Measurements from ENCODE around the gene DENND1B.
"Not testable (repeated sequence)": the region's sequence is repeated elsewhere in the genome, so short reads cannot be mapped to it uniquely, and the experiment has no call there.

The DENND1B gene

DNA sequence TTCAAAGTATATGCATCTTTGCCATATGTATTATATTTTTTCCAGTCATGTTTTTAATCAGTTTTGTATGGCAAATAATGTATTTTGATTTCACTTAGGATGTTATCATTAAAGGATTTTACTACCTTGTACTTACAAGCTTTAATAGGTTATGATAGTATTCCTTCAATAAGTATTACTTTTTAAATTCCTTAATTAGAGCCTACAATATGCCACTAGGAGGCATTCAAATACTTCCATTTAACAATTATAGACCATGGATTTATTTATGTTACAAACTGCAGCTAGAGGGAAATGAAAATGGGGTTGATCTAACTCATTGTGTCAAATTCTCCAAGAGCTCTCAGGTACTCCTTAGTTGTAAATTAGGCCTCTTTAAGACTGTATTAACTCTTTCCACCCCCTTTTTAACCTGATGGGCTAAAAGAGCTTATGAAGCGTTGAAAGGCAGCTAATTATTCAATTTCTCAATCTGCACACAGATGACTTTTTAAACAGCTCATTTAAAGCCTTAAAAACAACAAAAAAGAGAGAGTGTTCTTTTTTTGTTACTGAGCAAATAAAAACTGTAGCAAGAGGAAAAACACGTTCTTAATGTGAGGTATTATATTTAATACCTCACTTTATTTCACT is 156.2 kb downstream of the DENND1B start:
- DNase-seq = no peak

DNA sequence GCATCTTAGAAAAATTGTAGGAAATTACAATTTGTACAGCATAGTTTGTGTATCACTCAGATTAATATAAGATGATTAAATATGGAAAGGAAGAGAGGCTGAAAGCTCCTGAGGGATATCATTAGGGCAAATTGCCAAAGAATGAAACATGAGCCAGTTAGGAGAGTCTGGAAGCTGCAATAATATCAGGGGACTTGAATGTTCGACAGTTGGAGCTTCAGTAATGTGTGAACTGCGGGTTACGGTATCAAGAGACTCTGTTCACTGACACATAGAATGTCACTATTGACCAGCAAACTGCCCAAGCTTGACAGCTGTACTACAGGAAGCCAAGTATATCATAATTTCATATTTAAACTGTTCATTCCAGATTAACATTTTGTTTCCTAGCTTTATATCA is 157.2 kb downstream of the DENND1B start:
- DNase-seq = no peak

- no peak for DNase-seq
Measured at GRCh38 chr1:197615693-197616011, 159.6 kb downstream of the DENND1B start.

DNA sequence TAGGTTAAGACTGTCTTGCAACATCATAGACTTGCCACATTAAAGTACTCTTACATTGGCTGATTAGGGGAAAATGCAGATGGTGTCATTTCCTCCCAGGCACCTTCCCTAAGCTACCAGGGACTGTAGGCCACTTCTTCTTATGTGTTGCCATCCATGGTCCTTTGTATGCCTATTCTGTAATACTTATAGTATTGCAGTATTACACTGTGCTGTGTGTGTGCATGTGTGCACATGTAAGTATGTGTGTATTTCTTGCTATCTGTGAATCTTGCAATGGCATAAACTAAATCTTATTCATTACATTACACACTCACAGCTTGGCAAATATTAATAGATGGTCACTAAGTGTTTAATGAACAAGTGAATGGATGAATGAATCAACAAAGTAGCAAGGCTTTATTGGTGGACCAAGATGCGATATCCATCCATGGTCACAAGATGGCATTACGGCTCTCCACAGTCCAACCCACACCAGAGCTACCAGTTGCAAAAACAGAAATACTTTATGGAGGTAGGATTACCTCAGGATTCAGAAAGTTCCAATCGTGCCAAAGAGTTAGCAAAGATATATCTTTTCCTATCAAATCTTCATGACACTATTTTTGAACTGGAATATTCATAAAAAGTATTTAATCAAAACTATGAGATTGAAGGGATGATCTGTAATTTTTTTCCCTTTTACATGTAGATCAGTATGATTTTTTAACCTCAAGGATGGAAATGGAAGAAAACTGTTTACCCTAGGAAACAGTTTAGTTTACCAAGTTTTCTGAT is 160.2 kb downstream of the DENND1B start:
- no peak for DNase-seq

GRCh38 chr1:197606168-197606845 is 169.0 kb downstream of the DENND1B start:
- no peak for DNase-seq

- no peak for DNase-seq
Measured at GRCh38 chr1:197604302-197604701, 171.0 kb downstream of the DENND1B start.

DNA sequence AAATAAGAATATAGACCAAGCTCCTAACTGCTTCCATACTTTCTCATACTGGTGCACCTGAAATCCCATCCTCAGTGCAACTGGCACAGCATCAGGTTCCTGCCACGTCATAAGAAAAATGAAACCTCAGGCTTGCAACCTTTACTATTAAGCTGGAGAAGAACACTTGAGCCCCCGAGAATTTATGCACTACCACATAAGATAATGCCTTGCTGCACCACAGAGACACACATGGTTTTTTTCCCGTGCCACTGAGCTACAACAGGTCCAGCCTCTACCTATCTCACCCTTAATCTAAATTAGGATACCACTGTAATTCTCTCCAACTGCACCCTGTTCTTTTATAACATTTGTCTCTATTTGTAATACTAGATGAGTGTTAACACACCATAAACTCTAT is 174.5 kb downstream of the DENND1B start:
- DNase-seq = no peak

GRCh38 chr1:197599789-197600188 is 175.5 kb downstream of the DENND1B start:
- DNase-seq = no peak

DNA sequence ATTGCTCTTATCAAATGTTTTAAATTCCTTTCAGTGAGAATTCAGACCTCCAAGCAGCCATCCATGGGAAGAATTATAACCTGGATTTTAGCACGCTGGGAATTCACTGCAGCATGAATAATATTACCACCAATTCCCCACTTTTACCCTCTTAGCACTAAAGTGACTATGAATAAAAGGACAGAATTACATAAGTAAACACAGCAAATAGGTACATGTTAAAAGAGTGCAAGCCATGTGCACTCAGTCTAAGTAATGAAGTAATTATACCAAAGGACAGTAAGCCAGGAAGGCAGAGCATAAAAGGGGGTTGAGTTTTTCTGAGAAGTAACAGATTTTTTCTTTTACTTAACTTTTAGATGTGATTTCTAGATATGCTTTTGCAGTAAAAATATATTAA is 176.3 kb downstream of the DENND1B start:
- no peak for DNase-seq

GRCh38 chr1:197595304-197595904 is 179.9 kb downstream of the DENND1B start:
- DNase-seq = no peak

- DNase-seq = no peak
Measured at GRCh38 chr1:197590687-197591086, 184.6 kb downstream of the DENND1B start.

GRCh38 chr1:197585809-197586208 is 189.5 kb downstream of the DENND1B start:
- DNase-seq = no peak

DNA sequence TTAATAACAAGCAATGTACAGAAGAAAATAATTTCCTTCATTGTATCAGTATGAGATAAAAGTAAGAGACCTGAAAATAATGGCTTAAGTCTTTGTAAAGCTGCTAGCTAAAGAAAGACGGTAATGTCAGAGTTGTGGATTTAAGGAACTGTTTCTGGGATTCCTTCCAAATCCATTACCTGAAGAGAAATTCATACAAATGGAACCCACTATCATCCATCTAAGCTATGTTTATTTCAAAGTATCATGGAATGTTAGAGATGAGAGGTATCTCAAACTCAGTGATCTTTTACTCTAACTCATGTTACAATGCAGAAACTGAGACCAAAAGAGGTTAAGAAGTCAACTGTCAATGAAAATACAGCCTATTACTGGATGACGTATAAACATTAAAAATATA is 197.7 kb downstream of the DENND1B start:
- no peak for DNase-seq

- not testable (repeated sequence) for DNase-seq
Measured at GRCh38 chr1:197575531-197575930, 199.7 kb downstream of the DENND1B start.

- DNase-seq = no peak
Measured at GRCh38 chr1:197572169-197572568, 203.1 kb downstream of the DENND1B start.

DNA sequence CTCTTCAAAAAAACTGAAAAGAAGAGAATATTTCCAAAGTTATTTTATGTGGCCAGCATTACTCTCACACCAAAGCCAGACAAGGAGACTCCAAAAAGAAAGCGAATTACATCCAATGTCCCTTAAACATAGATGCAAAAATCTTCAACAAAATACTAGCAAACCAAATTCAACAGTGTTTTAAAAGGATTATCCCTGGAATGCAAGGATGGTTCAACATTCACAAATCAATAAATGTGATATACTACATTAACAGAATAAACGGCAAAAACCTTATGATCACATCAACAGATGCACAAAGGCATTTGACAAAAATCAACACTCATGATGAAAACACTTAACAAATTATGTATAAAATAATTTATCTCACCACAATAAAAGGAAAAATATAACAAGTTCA is 207.8 kb downstream of the DENND1B start:
- no peak for DNase-seq

- DNase-seq = no peak
Measured at GRCh38 chr1:197561041-197561440, 214.2 kb downstream of the DENND1B start.

DNA sequence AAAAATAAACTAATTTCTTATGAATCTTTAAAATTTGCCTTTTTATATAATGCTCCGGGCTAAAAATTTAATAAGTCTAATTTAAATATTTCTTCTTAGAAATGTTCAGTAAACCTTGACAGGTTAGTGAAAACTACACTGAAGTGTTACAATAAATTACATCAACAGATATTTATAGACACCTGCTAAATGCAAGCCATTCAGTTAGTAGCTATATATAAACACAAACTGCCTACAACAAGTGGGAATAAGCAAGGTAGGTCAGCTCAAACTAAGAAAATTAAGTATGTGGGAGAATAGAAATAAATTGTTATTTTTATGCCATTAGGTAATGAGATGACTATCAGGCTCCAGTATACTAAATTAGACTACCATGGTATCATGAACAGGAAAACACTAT is 215.6 kb downstream of the DENND1B start:
- no peak for DNase-seq

DNA sequence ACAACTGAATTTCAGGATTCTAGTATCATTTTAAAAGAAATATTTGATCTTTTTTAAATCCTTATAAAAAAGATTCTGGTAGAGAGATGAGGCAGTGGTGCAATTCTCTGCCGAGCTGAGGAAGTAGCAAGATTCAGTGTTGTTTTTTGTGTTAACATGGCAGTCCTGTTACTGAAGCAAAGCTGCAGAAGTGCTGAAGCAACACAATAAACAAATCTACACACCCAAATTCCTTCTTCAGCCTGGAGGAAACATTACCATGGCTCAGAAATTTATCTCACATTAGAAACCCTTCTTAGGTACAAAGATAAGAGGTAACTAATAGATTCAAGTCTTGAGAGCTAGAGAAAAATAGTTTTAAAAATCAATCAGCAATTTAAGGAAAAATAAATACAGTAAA is 216.0 kb downstream of the DENND1B start:
- DNase-seq = no peak

DNA sequence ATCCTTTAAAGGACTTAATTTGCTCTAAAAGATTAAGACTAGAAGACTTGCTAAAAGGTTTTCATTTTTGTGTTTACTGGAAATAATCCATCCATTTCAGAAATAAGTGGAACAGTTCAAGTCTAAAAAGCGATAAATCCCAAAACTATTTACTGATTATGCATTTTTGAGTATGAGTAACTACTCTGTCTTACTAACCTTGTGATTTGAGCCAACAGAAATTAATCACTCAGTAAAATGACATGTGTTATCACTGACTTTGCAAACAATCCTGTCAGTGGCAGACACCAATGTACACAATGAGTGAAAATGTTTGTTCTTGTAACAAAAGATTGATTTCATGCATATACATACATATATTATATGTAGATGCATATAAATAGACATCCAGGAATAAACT is 218.0 kb downstream of the DENND1B start:
- no peak for DNase-seq

GRCh38 chr1:197553281-197553680 is 222.0 kb downstream of the DENND1B start:
- DNase-seq = no peak

- no peak for DNase-seq
Measured at GRCh38 chr1:197546989-197547388, 228.3 kb downstream of the DENND1B start.

GRCh38 chr1:197544553-197544952 is 230.7 kb downstream of the DENND1B start:
- DNase-seq = no peak

DNA sequence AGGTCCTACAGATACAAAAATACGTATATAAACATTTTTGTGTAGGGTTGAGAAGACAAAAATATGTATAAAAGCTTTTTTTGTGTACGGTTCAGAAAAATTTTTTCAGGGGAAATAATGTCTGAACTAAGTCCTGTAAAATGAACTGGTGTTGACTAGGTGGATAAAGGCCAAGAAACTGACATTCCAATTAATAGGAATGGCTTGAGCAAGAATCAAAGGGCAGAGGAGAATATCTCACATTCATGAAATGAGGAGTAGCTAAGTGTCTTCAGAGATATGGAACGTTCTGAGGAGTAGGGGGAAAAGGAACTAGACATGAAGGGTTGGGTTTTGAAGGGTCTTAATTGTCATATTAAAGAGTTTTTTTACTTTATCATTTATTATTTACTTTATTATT is 231.2 kb downstream of the DENND1B start:
- no peak for DNase-seq
